ENCODE measurements around the gene RPL14. TPM values are rescaled to one million over a fixed set of nuclear protein-coding genes. Genes with fewer than 3 reads are reported as not detected.

RPL14 gene
- total and polyA plus RNA-seq, 2 donors (not counting 3 experiments of a cell fraction or from before 2014, with no cell fraction given) = 961 to 1,947 TPM

GRCh38 chr3:40432793-40433192 lies 24.3 kb upstream of the RPL14 start:
- H3K9ac ChIP-seq (replicated peaks; ENCODE audit: extremely low read depth, insufficient read depth, low read length) = no peak overlapping the region
- TF ChIP-seq EZH2 (IDR thresholded peaks at IDR 0.05; ENCODE audit: borderline replicate concordance, low read depth, low read length, severe bottlenecking) (no peak), POLR2A (IDR thresholded peaks at IDR 0.05; ENCODE audit: low read depth, low read length) (no peak), FOS (IDR thresholded peaks at IDR 0.05; ENCODE audit: borderline replicate concordance, insufficient read depth, low read length) (no peak), CTCF (IDR thresholded peaks at IDR 0.05; ENCODE audit: extremely low read depth in 1 of 2, insufficient read depth in 1 of 2, low read depth in 1 of 2, low read length in 2 of 2) (no peak), POLR2AphosphoS5 (IDR thresholded peaks at IDR 0.05; ENCODE audit: insufficient read depth, low read depth, low read length) (no peak), JUN (IDR thresholded peaks at IDR 0.05; ENCODE audit: borderline replicate concordance, insufficient read depth, insufficient read length, low read depth) (no peak), MAX (IDR thresholded peaks at IDR 0.05; ENCODE audit: insufficient read depth, insufficient read length) (no peak), GATA2 (IDR thresholded peaks at IDR 0.05; ENCODE audit: insufficient read depth, insufficient read length, low read depth, low read length) (no peak), MYC (IDR thresholded peaks at IDR 0.05; ENCODE audit: low read depth, low read length) (no peak)
- H3K4me3 ChIP-seq (replicated peaks in 1 of 3; ENCODE audit: insufficient read depth in 1 of 3, low read depth in 1 of 3, low read length in 3 of 3) = no peak overlapping the region
- no TSS peak for BruUV-seq (replicated peaks)
- intact Hi-C loops (cut with micrococcal nuclease) (no loop called here), dilution Hi-C loops (cut with MboI; ENCODE audit: extremely low pct_ligation_motif_present, low sequenced_read_pairs) (no loop called here)
- no peak overlapping the region for H3K4me2 ChIP-seq (ENCODE audit: insufficient read depth, low read length)
- DNase-seq (ENCODE audit: low read depth, low spot score) (no peak), FAIRE-seq (no peak)
- no peaks in the 10 kb centered on the region for H3K36me3 ChIP-seq (ENCODE audit: control insufficient read depth in 2 of 2, extremely low read depth in 1 of 2, insufficient read depth in 2 of 2, low read length in 2 of 2)
- H4K20me1 ChIP-seq (replicated peaks; ENCODE audit: control insufficient read depth, extremely low read depth, insufficient read depth, low read length) = no peaks in the 10 kb centered on the region
- H3K4me1 ChIP-seq (ENCODE audit: control insufficient read depth, extremely low read depth, insufficient read depth, low read length) = no peaks in the 10 kb centered on the region
- H3K27me3 ChIP-seq (ENCODE audit: control insufficient read depth in 2 of 2, insufficient read depth in 2 of 2, low read length in 2 of 2) = no peaks in the 10 kb centered on the region
- POLR2A ChIA-PET = no interaction called here
- no peaks in the 10 kb centered on the region for H3K9me3 ChIP-seq (replicated peaks; ENCODE audit: control insufficient read depth, insufficient read depth, low read length)
- no peak overlapping the region for H2AFZ ChIP-seq (ENCODE audit: low read depth, low read length)
- CTCF ChIA-PET = no interaction called here
- H3K9me1 ChIP-seq (replicated peaks; ENCODE audit: control insufficient read depth, extremely low read depth, insufficient read depth, low read length) = no peaks in the 10 kb centered on the region
- no peak overlapping the region for H3K27ac ChIP-seq (ENCODE audit: insufficient read depth, low read depth, low read length)
- H3K79me2 ChIP-seq (ENCODE audit: control insufficient read depth, insufficient read depth, low read length) = no peaks in the 10 kb centered on the region
